Measurements from ENCODE around the gene TTR. TPM values are rescaled to one million over a fixed set of nuclear protein-coding genes. Genes with fewer than 3 reads are reported as not detected.

The TTR gene
- total and polyA plus RNA-seq, 9 of the 15 experiments (the other 6 are each of a cell fraction or from before 2014, with no cell fraction given): 0.17 to 0.53 TPM; not detected in 7

DNA sequence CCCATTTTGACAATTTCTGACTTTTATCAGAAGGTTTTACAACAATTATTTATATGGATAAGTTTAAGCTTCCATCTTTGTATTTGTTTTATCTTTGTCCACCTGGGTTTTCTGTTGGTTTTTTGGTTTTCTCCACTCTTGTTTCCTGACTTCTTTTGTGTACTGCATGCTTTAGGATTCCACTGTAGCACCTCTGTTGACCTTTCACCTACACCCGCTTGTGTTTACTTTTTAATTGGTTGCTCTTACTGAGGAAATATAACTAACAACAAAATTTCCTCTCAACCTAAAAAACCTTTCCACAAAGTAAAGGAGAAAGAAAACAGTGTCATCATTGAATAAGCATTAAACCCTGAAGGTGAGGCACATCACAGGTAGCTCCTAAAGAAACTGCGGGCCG lies 39.8 kb upstream of the TTR start:
- H2AFZ ChIP-seq (ENCODE audit: low read depth, low read length): no peak overlapping the region
- H3K4me2 ChIP-seq (ENCODE audit: insufficient read depth, low read length): no peak overlapping the region
- 15% methylated on average over 3 of the region's 3 CpGs for WGBS (ENCODE audit: insufficient coverage, low coverage, missing lambda C conversion rate)
- no peak for TF ChIP-seq TRIM28 (IDR thresholded peaks at IDR 0.05)
- no peak for TF ChIP-seq PML (IDR thresholded peaks at IDR 0.05; ENCODE audit: low read length)
- no peak for TF ChIP-seq ZNF384 (IDR thresholded peaks at IDR 0.05; ENCODE audit: low read depth, low read length)
- TF ChIP-seq, protein P1, sequence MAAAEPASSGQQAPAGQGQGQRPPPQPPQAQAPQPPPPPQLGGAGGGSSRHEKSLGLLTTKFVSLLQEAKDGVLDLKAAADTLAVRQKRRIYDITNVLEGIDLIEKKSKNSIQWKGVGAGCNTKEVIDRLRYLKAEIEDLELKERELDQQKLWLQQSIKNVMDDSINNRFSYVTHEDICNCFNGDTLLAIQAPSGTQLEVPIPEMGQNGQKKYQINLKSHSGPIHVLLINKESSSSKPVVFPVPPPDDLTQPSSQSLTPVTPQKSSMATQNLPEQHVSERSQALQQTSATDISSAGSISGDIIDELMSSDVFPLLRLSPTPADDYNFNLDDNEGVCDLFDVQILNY (CRISPR knock-in tag; IDR thresholded peaks at IDR 0.05): no peak
- TF ChIP-seq NR3C1 (CRISPR knock-in tag; IDR thresholded peaks at IDR 0.05): no peak
- TF ChIP-seq, protein P2, sequence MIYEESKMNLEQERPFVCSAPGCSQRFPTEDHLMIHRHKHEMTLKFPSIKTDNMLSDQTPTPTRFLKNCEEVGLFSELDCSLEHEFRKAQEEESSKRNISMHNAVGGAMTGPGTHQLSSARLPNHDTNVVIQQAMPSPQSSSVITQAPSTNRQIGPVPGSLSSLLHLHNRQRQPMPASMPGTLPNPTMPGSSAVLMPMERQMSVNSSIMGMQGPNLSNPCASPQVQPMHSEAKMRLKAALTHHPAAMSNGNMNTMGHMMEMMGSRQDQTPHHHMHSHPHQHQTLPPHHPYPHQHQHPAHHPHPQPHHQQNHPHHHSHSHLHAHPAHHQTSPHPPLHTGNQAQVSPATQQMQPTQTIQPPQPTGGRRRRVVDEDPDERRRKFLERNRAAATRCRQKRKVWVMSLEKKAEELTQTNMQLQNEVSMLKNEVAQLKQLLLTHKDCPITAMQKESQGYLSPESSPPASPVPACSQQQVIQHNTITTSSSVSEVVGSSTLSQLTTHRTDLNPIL (CRISPR knock-in tag; IDR thresholded peaks at IDR 0.05): no peak
- no peak for TF ChIP-seq OTX1 (CRISPR knock-in tag; IDR thresholded peaks at IDR 0.05)
- no peak for TF ChIP-seq HDGF (IDR thresholded peaks at IDR 0.05)
- TF ChIP-seq ZFP30 (CRISPR knock-in tag; IDR thresholded peaks at IDR 0.05; ENCODE audit: borderline replicate concordance): no peak
- TF ChIP-seq, protein P3, sequence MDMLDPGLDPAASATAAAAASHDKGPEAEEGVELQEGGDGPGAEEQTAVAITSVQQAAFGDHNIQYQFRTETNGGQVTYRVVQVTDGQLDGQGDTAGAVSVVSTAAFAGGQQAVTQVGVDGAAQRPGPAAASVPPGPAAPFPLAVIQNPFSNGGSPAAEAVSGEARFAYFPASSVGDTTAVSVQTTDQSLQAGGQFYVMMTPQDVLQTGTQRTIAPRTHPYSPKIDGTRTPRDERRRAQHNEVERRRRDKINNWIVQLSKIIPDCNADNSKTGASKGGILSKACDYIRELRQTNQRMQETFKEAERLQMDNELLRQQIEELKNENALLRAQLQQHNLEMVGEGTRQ (CRISPR knock-in tag; IDR thresholded peaks at IDR 0.05): no peak
- TF ChIP-seq, protein P4, sequence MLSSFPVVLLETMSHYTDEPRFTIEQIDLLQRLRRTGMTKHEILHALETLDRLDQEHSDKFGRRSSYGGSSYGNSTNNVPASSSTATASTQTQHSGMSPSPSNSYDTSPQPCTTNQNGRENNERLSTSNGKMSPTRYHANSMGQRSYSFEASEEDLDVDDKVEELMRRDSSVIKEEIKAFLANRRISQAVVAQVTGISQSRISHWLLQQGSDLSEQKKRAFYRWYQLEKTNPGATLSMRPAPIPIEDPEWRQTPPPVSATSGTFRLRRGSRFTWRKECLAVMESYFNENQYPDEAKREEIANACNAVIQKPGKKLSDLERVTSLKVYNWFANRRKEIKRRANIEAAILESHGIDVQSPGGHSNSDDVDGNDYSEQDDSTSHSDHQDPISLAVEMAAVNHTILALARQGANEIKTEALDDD (IDR thresholded peaks at IDR 0.05): no peak
- no peak for TF ChIP-seq SMAD3 (CRISPR knock-in tag; conservative IDR thresholded peaks at IDR 0.05)
- TF ChIP-seq LEF1 (IDR thresholded peaks at IDR 0.05): no peak
- TF ChIP-seq CBFB (CRISPR knock-in tag; IDR thresholded peaks at IDR 0.05): no peak
- no peak for TF ChIP-seq ZKSCAN3 (CRISPR knock-in tag; IDR thresholded peaks at IDR 0.05)
- TF ChIP-seq TBL1XR1 (IDR thresholded peaks at IDR 0.05; ENCODE audit: low read length in 2 of 2): no peak
- no peak for TF ChIP-seq ZZZ3 (IDR thresholded peaks at IDR 0.05)
- H3K9ac ChIP-seq (ENCODE audit: insufficient read depth in 1 of 2, low read depth in 2 of 2, low read length in 2 of 2): no peak overlapping the region
- no peaks in the 10 kb centered on the region for H4K20me1 ChIP-seq (replicated peaks; ENCODE audit: control insufficient read depth, insufficient read depth, low read length)
- H3K36me3 ChIP-seq (ENCODE audit: control insufficient read depth, insufficient read depth, low read length): peaks cover 3% of the 10 kb centered on the region; the same call in 2 of the 3 replicates
- in situ Hi-C loops (cut with MboI): loop anchor here (10.0 kb wide), 1 partner anchor 273 kb away; no protein-coding TSS in a partner anchor
- H3K9me1 ChIP-seq (ENCODE audit: control insufficient read depth, insufficient read depth, low read length): no peaks in the 10 kb centered on the region
- no peak for FAIRE-seq
- no peaks in the 10 kb centered on the region for H3K79me2 ChIP-seq (ENCODE audit: control insufficient read depth, insufficient read depth, low read length)
- H3K4me3 ChIP-seq: no peak overlapping the region
- H3K27ac ChIP-seq (ENCODE audit: extremely low read depth, low read depth, low read length): no peak overlapping the region
- no peaks in the 10 kb centered on the region for H3K4me1 ChIP-seq (replicated peaks in 1 of 2; ENCODE audit: control insufficient read depth in 2 of 2, insufficient read depth in 2 of 2, low read length in 2 of 2)
- H3K9me3 ChIP-seq (replicated peaks; ENCODE audit: control insufficient read depth, insufficient read depth, low read depth, low read length): no peaks in the 10 kb centered on the region
- no peak for ATAC-seq
- no peak for DNase-seq (ENCODE audit: extremely low read depth in 1 of 4, low spot score in 3 of 4)
- ChIA-PET CTCF (ENCODE audit: low intra/inter-chr PET ratio) (no interaction called here), POLR2A (interaction anchor here (0.9 to 1.0 kb wide), 2 partner anchors 19 to 426 kb away, joined by 5 read pairs; no protein-coding TSS in a partner anchor)
- intact Hi-C loops (cut with micrococcal nuclease): no loop called here
- BruUV-seq (replicated peaks): no TSS peak
- H3K27me3 ChIP-seq (ENCODE audit: control insufficient read depth in 2 of 2, insufficient read depth in 2 of 2, low read length in 2 of 2): peaks cover 3% of the 10 kb centered on the region in 2 experiments; a peak in 2 of 5 replicates
